Central memory CD8-positive, alpha-beta T cell (primary cell): ENCODE measurements around the gene CDK4.

Source experiments
- ATAC-seq: fragments of 150-1000 bp; cut with Tn5 transposase; replicated peaks from 2 replicates; pipeline ENCODE4 v1.10.0; 2022; ENCODE audit warnings: mild to moderate bottlenecking, moderate FRiP score, moderate number of reproducible peaks; ENCODE audit not compliant: poor library complexity, severe bottlenecking; ENCODE audit errors: extremely low read depth
- DNase-seq, 2 donors: peaks; one replicate each; pipeline ENCODE4 v3.0.0; 2021; ENCODE audit warnings: low spot score in 2 of 2
- H3K27ac Mint-ChIP-seq: one replicate; pipeline ENCODE4 v1.8.0; 2022; ENCODE audit warnings: low read depth, mild to moderate bottlenecking, moderate library complexity, mixed read lengths
- H3K27me3 Mint-ChIP-seq: one replicate; pipeline ENCODE4 v1.8.0; 2022; ENCODE audit warnings: mixed read lengths
- H3K36me3 Mint-ChIP-seq: one replicate; pipeline ENCODE4 v1.8.0; 2022; ENCODE audit warnings: mild to moderate bottlenecking, moderate library complexity, mixed read lengths; ENCODE audit not compliant: insufficient read depth
- H3K4me1 Mint-ChIP-seq: one replicate; pipeline ENCODE4 v1.8.0; 2022; ENCODE audit warnings: mixed read lengths
- H3K4me3 Mint-ChIP-seq: one replicate; pipeline ENCODE4 v1.8.0; 2022; ENCODE audit warnings: mild to moderate bottlenecking, moderate library complexity, mixed read lengths
- H3K9me3 Mint-ChIP-seq: one replicate; pipeline ENCODE4 v1.8.0; 2022; ENCODE audit warnings: mixed read lengths

The CDK4 gene

GRCh38 chr12:57751788-57752667 lies at the start of gene CDK4:
Gene CDK4, minus strand, starts transcription at chr12:57752310. Its CDS starts 593 bp downstream, at chr12:57751717.
- no peaks in the 10 kb centered on the region for H3K9me3 Mint-ChIP-seq
- no peaks in the 10 kb centered on the region for H3K27me3 Mint-ChIP-seq
- peaks cover 48% of the 10 kb centered on the region for H3K4me1 Mint-ChIP-seq
- DNase-seq (peak; percentile 95 to 99), ATAC-seq (peak; percentile 81)
- peak within 1 kb of the TSS; percentile 84 for H3K4me3 Mint-ChIP-seq
- H3K27ac Mint-ChIP-seq, result peak within 1 kb of the TSS; percentile 80
- H3K36me3 Mint-ChIP-seq, result peaks cover 38% of the 10 kb centered on the region

GRCh38 chr12:57800965-57801364 lies 48.9 kb upstream of the CDK4 start:
- H3K27me3 Mint-ChIP-seq, result no peaks in the 10 kb centered on the region
- no peak for DNase-seq
- ATAC-seq, result no peak
- no peaks in the 10 kb centered on the region for H3K4me1 Mint-ChIP-seq
- H3K36me3 Mint-ChIP-seq, result peaks cover 17% of the 10 kb centered on the region
- no peaks in the 10 kb centered on the region for H3K9me3 Mint-ChIP-seq
- H3K4me3 Mint-ChIP-seq, result no peak overlapping the region
- H3K27ac Mint-ChIP-seq, result no peak overlapping the region

- no peak for DNase-seq
- Mint-ChIP-seq H3K4me1 (no peaks in the 10 kb centered on the region), H3K36me3 (peaks cover 31% of the 10 kb centered on the region), H3K27ac (peak overlapping the region; percentile 1), H3K4me3 (no peak overlapping the region), H3K27me3 (no peaks in the 10 kb centered on the region), H3K9me3 (no peaks in the 10 kb centered on the region)
- no peak for ATAC-seq
Measured at GRCh38 chr12:57797933-57798332, 45.8 kb upstream of the CDK4 start.

- no peaks in the 10 kb centered on the region for H3K4me1 Mint-ChIP-seq
- ATAC-seq (no peak), DNase-seq (no peak)
- H3K27me3 Mint-ChIP-seq, result no peaks in the 10 kb centered on the region
- H3K36me3 Mint-ChIP-seq, result peaks cover 37% of the 10 kb centered on the region
- no peaks in the 10 kb centered on the region for H3K9me3 Mint-ChIP-seq
- peak overlapping the region; percentile 1 for H3K27ac Mint-ChIP-seq
- H3K4me3 Mint-ChIP-seq, result no peak overlapping the region
Measured at GRCh38 chr12:57796996-57797395, 44.9 kb upstream of the CDK4 start.

- Mint-ChIP-seq H3K27ac (no peak overlapping the region), H3K27me3 (no peaks in the 10 kb centered on the region), H3K4me1 (no peaks in the 10 kb centered on the region), H3K4me3 (no peak overlapping the region), H3K36me3 (peaks cover 48% of the 10 kb centered on the region), H3K9me3 (no peaks in the 10 kb centered on the region)
- no peak for DNase-seq
- no peak for ATAC-seq
Measured at GRCh38 chr12:57795354-57795753, 43.2 kb upstream of the CDK4 start.

GRCh38 chr12:57793920-57794319 lies 41.8 kb upstream of the CDK4 start:
- H3K27ac Mint-ChIP-seq, result no peak overlapping the region
- peaks cover 58% of the 10 kb centered on the region for H3K36me3 Mint-ChIP-seq
- DNase-seq (no peak), ATAC-seq (no peak)
- no peak overlapping the region for H3K4me3 Mint-ChIP-seq
- H3K27me3 Mint-ChIP-seq, result no peaks in the 10 kb centered on the region
- no peaks in the 10 kb centered on the region for H3K4me1 Mint-ChIP-seq
- no peaks in the 10 kb centered on the region for H3K9me3 Mint-ChIP-seq

- Mint-ChIP-seq H3K36me3 (peaks cover 36% of the 10 kb centered on the region), H3K4me1 (peaks cover 22% of the 10 kb centered on the region), H3K27me3 (no peaks in the 10 kb centered on the region), H3K27ac (no peak overlapping the region), H3K4me3 (peak overlapping the region; percentile 96), H3K9me3 (no peaks in the 10 kb centered on the region)
- ATAC-seq, result no peak
- no peak for DNase-seq
Measured at GRCh38 chr12:57783861-57784260, 31.8 kb upstream of the CDK4 start.

GRCh38 chr12:57783466-57783801 lies 31.3 kb upstream of the CDK4 start:
- peaks cover 22% of the 10 kb centered on the region for H3K4me1 Mint-ChIP-seq
- H3K27ac Mint-ChIP-seq, result peak overlapping the region; percentile 97
- H3K27me3 Mint-ChIP-seq, result no peaks in the 10 kb centered on the region
- no peak for ATAC-seq
- DNase-seq, result no peak
- H3K4me3 Mint-ChIP-seq, result peak overlapping the region; percentile 96
- peaks cover 32% of the 10 kb centered on the region for H3K36me3 Mint-ChIP-seq
- no peaks in the 10 kb centered on the region for H3K9me3 Mint-ChIP-seq

GRCh38 chr12:57782608-57783465 lies 30.7 kb upstream of the CDK4 start, which contains the start of gene TSFM:
Gene TSFM, plus strand, starts transcription at chr12:57782787. Its CDS starts 15 bp downstream, at chr12:57782802.
- H3K4me3 Mint-ChIP-seq, result peak within 1 kb of the TSS; percentile 96
- H3K27me3 Mint-ChIP-seq, result no peaks in the 10 kb centered on the region
- H3K4me1 Mint-ChIP-seq, result peaks cover 22% of the 10 kb centered on the region
- H3K27ac Mint-ChIP-seq, result peak within 1 kb of the TSS; percentile 97
- peak; percentile 77 for ATAC-seq
- DNase-seq, result peak; percentile 92 to 96
- H3K36me3 Mint-ChIP-seq, result peaks cover 26% of the 10 kb centered on the region
- H3K9me3 Mint-ChIP-seq, result no peaks in the 10 kb centered on the region

GRCh38 chr12:57782243-57782607 lies 30.1 kb upstream of the CDK4 start:
- no peaks in the 10 kb centered on the region for H3K9me3 Mint-ChIP-seq
- H3K27me3 Mint-ChIP-seq, result no peaks in the 10 kb centered on the region
- ATAC-seq (peak; percentile 3), DNase-seq (no peak)
- H3K4me1 Mint-ChIP-seq, result peaks cover 22% of the 10 kb centered on the region
- peak overlapping the region; percentile 97 for H3K27ac Mint-ChIP-seq
- H3K36me3 Mint-ChIP-seq, result peaks cover 20% of the 10 kb centered on the region
- H3K4me3 Mint-ChIP-seq, result peak overlapping the region; percentile 96

- H3K27me3 Mint-ChIP-seq, result no peaks in the 10 kb centered on the region
- H3K4me1 Mint-ChIP-seq, result peaks cover 22% of the 10 kb centered on the region
- peaks cover 19% of the 10 kb centered on the region for H3K36me3 Mint-ChIP-seq
- H3K4me3 Mint-ChIP-seq, result peak overlapping the region; percentile 96
- DNase-seq (no peak), ATAC-seq (no peak)
- peak overlapping the region; percentile 97 for H3K27ac Mint-ChIP-seq
- no peaks in the 10 kb centered on the region for H3K9me3 Mint-ChIP-seq
Measured at GRCh38 chr12:57781801-57782200, 29.7 kb upstream of the CDK4 start.

- Mint-ChIP-seq H3K36me3 (peaks cover 15% of the 10 kb centered on the region), H3K4me1 (peaks cover 22% of the 10 kb centered on the region), H3K27ac (no peak overlapping the region), H3K4me3 (peak overlapping the region; percentile 96), H3K9me3 (no peaks in the 10 kb centered on the region), H3K27me3 (no peaks in the 10 kb centered on the region)
- ATAC-seq (no peak), DNase-seq (no peak)
Measured at GRCh38 chr12:57781244-57781643, 29.1 kb upstream of the CDK4 start.
